Kidney (tissue), 14 donors: ENCODE data around the gene RTKN2. TPM values are rescaled to one million over a fixed set of nuclear protein-coding genes. Genes with fewer than 3 reads are reported as not detected.
A peak's percentile ranks its signal among the peaks of the same experiment; 100 is the strongest.

Experiments used
- DNase-seq, 5 donors: peaks; one replicate each; pipeline ENCODE4 v3.0.0-alpha.2; 2013 to 2020
- FAIRE-seq: peaks from 2 replicates; lab custom pipeline; 2012; peaks lifted over from hg19 to GRCh38; lab: Jason Lieb, UNC
- H3K27ac ChIP-seq, 2 donors: one replicate each; pipeline ENCODE4 v1.7.0; 2013; ENCODE audit warnings: low read depth in 2 of 2, low read length in 2 of 2, inconsistent platforms in 1 of 2
- H3K27me3 ChIP-seq: one replicate; pipeline ENCODE4 v1.7.1; 2013; ENCODE audit warnings: low read length, inconsistent platforms; ENCODE audit not compliant: control insufficient read depth, insufficient read depth
- H3K36me3 ChIP-seq, 3 donors: one replicate each; pipeline versions ENCODE4 v1.7.0 to v1.7.1; 2013; ENCODE audit warnings: low read length in 3 of 3, control low read depth in 1 of 3, inconsistent platforms in 1 of 3; ENCODE audit not compliant: insufficient read depth in 3 of 3, control insufficient read depth in 2 of 3
- H3K4me1 ChIP-seq, 3 donors: one replicate each; pipeline versions ENCODE4 v1.7.0 to v1.7.1; 2013; ENCODE audit warnings: low read length in 3 of 3, inconsistent platforms in 1 of 3, low read depth in 1 of 3; ENCODE audit not compliant: control insufficient read depth in 2 of 3, insufficient read depth in 2 of 3
- H3K4me3 ChIP-seq, 3 donors: one replicate each; pipeline versions ENCODE4 v1.7.0 to v1.8.1; 2013; ENCODE audit warnings: low read length in 3 of 3, control low read depth in 1 of 3, inconsistent platforms in 1 of 3
- H3K9ac ChIP-seq, 3 donors: one replicate each; pipeline versions ENCODE4 v1.7.0 to v1.7.1; 2013; ENCODE audit warnings: low read length in 3 of 3, control low read depth in 1 of 3, inconsistent platforms in 1 of 3
- H3K9me3 ChIP-seq, 3 donors: one replicate each; pipeline versions ENCODE4 v1.7.0 to v1.7.1; 2013; ENCODE audit warnings: low read length in 3 of 3, control low read depth in 1 of 3, inconsistent platforms in 1 of 3; ENCODE audit not compliant: control insufficient read depth in 2 of 3, insufficient read depth in 1 of 3
- CTCF ChIP-seq: IDR thresholded peaks from 3 replicates; pipeline ENCODE4 v1.5.1; 2012; ENCODE audit warnings: mild to moderate bottlenecking, moderate library complexity, borderline replicate concordance; ENCODE audit not compliant: insufficient read depth; ENCODE audit errors: extremely low read depth
- intact Hi-C: fragments of 100-400 bp; cut with DNase I; formaldehyde crosslinking; loops from one replicate; pipeline ENCODE4 v1.11.1; 2022
- polyA plus RNA-seq: library from polyadenylated mRNA; stranded (reverse); fragments of 350-450 nt; fragmentation: Illumina TruSeq; extraction: RNeasy Lipid Tissue Mini Kit (QIAGEN cat#74804); gene quantifications from one replicate; pipeline ENCODE4 v1.2.3, GENCODE V29; 2014; ENCODE audit warnings: low read depth, low replicate concordance; ENCODE audit not compliant: insufficient read depth
- total RNA-seq: library from RNA; stranded (reverse); fragmentation: NEBNext Ultra II Directional; extraction: Animal tissue kit (Norgen Biotek cat#: 25700); gene quantifications from one replicate; pipeline ENCODE4 v1.2.1, GENCODE V29; 2021
- donor health status: control.
- donor health status: control.
- donor health status: control.
- donor health status: control.
- donor health status: control.
- donor health status: DM: yes; HTN: yes; CAD: no.
- donor health status: Normal renal cell carcinoma (clear cell type).

Gene RTKN2
- total and polyA plus RNA-seq, 2 donors from 2014 or later = 0.24 to 1.6 TPM

DNA sequence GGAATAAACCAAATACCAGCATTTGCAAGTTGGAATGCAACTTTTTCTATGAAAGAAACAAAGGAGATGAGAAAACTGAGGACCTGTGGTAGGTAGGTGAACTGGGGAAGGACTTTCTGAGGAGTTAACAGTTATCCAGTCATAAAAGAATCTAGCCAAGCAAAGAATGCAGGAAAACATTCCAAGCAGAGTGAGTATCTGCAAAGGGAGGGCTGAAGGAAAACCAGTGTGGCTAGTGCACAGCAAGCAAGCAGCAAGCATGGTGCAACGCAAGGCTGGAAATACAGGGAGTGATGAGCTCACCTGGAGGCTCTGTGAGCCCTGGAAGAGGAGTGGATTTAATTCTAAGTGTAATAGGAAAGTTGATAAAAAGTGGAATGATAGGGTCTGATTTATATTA is 44.0 kb downstream of the RTKN2 start:
- TF ChIP-seq CTCF = no peak
- H3K27ac ChIP-seq = no peak overlapping the region
- no peak overlapping the region for H3K4me3 ChIP-seq
- no peaks in the 10 kb centered on the region for H3K27me3 ChIP-seq
- FAIRE-seq (no peak), DNase-seq (no peak)
- H3K9me3 ChIP-seq = no peaks in the 10 kb centered on the region
- intact Hi-C loops = loop anchor here (10.0 kb wide), 1 partner anchor 190 kb away; no protein-coding TSS in a partner anchor
- H3K36me3 ChIP-seq = no peaks in the 10 kb centered on the region
- H3K9ac ChIP-seq = no peak overlapping the region
- no peaks in the 10 kb centered on the region for H3K4me1 ChIP-seq

GRCh38 chr10:62217683-62218082 is 51.0 kb downstream of the RTKN2 start:
- H3K9ac ChIP-seq = no peak overlapping the region
- TF ChIP-seq CTCF = no peak
- H3K27ac ChIP-seq = no peak overlapping the region
- no peaks in the 10 kb centered on the region for H3K27me3 ChIP-seq
- no peaks in the 10 kb centered on the region for H3K9me3 ChIP-seq
- intact Hi-C loops = no loop called here
- H3K36me3 ChIP-seq = no peaks in the 10 kb centered on the region
- no peak overlapping the region for H3K4me3 ChIP-seq
- FAIRE-seq (no peak), DNase-seq (no peak)
- H3K4me1 ChIP-seq = no peaks in the 10 kb centered on the region

GRCh38 chr10:62214364-62214874 is 54.2 kb downstream of the RTKN2 start:
- Histone ChIP-seq H3K27ac (no peak overlapping the region), H3K36me3 (no peaks in the 10 kb centered on the region), H3K4me3 (no peak overlapping the region), H3K27me3 (no peaks in the 10 kb centered on the region), H3K4me1 (no peaks in the 10 kb centered on the region), H3K9ac (no peak overlapping the region), H3K9me3 (no peaks in the 10 kb centered on the region)
- intact Hi-C loops = no loop called here
- DNase-seq = peak in 1 of 5 donors; percentile 23
- no peak for TF ChIP-seq CTCF
- FAIRE-seq = no peak
